Spleen (tissue), 7 donors: ENCODE data around the gene AMY2A.
"Not testable (repeated sequence)": the region's sequence is repeated elsewhere in the genome, so short reads cannot be mapped to it uniquely, and the experiment has no call there.

Source experiments
- POLR2A ChIP-seq, 3 donors: fragments of 450-650 bp; IDR thresholded peaks; one replicate each; pipeline ENCODE4 v1.5.1; 2017; ENCODE audit warnings: antibody characterized with exemption in 3 of 3, mild to moderate bottlenecking in 1 of 3
- POLR2AphosphoS5 ChIP-seq, 3 donors: sonication (generic); formaldehyde crosslinking; IDR thresholded peaks; one replicate each; pipeline ENCODE4 v1.5.1; 2017; ENCODE audit warnings: antibody characterized with exemption in 3 of 3
- TF ChIP-seq, protein P1 (sequence below), 11 experiments: fragments of 200-600 bp in 7 of 11; fragments of 450-650 bp in 4 of 11; sonication (generic) in 4 of 11; IDR thresholded peaks in 8 of 11; conservative IDR thresholded peaks in 3 of 11; 1 replicate in 7 of 11; 2 replicates in 4 of 11; pipeline versions ENCODE4 v1.4.0 to v1.8.0; 2016 to 2021; ENCODE audit warnings: antibody characterized with exemption in 11 of 11, inconsistent platforms in 4 of 11, mild to moderate bottlenecking in 1 of 11
- donor health status: DM: no; HTN: no; CAD: no; lungs with moderate emphysema.
- donor health status: DM: no; HTN: no; CAD: no.
- donor health status: DM: no; HTN: no; CAD: no.

DNA sequence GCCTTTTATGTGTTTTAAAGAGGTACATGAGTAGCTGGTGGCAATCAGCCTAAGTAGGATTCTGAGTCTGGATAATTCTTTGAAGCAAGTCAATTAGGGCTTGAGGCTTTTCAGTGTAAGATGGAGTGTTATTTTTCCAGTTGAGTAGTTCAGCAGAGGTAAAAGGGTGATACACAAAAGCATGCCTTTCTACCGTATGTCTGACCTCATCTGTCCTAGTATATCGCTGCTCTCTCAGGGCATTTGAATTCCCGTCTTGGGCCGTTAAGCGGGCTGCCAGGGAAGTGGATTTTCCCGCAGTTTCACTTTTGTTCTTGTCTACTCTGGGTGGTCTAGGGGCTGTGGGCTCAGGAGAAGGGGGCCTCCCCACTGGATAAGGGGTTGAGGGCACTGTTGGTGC lies 36.9 kb downstream of the AMY2A start:
- TF ChIP-seq POLR2A, POLR2AphosphoS5 (IDR thresholded peaks at IDR 0.05): not testable (repeated sequence)
- TF ChIP-seq, protein P1, sequence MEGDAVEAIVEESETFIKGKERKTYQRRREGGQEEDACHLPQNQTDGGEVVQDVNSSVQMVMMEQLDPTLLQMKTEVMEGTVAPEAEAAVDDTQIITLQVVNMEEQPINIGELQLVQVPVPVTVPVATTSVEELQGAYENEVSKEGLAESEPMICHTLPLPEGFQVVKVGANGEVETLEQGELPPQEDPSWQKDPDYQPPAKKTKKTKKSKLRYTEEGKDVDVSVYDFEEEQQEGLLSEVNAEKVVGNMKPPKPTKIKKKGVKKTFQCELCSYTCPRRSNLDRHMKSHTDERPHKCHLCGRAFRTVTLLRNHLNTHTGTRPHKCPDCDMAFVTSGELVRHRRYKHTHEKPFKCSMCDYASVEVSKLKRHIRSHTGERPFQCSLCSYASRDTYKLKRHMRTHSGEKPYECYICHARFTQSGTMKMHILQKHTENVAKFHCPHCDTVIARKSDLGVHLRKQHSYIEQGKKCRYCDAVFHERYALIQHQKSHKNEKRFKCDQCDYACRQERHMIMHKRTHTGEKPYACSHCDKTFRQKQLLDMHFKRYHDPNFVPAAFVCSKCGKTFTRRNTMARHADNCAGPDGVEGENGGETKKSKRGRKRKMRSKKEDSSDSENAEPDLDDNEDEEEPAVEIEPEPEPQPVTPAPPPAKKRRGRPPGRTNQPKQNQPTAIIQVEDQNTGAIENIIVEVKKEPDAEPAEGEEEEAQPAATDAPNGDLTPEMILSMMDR (IDR thresholded peaks at IDR 0.05 in 8 of 11, conservative IDR thresholded peaks at IDR 0.05 in 3 of 11), result not testable (repeated sequence)
